ENCODE results near the gene NFAT5. TPM values are rescaled to one million over a fixed set of nuclear protein-coding genes. Genes with fewer than 3 reads are reported as not detected.
"Not testable (repeated sequence)": the region's sequence is repeated elsewhere in the genome, so short reads cannot be mapped to it uniquely, and the experiment has no call there.

The NFAT5 gene
- total RNA-seq, 1 experiment from 2014 or later = 5.1 TPM

- DNase-seq (ENCODE audit: low spot score) = no peak
These were observed 140.6 kb downstream of the NFAT5 start for GRCh38 chr16:69706256-69706974.

GRCh38 chr16:69706975-69707340 is 141.2 kb downstream of the NFAT5 start:
- DNase-seq (ENCODE audit: low spot score) = no peak

GRCh38 chr16:69707920-69708683 is 142.3 kb downstream of the NFAT5 start:
- DNase-seq (ENCODE audit: low spot score) = no peak

GRCh38 chr16:69709456-69710084 is 143.8 kb downstream of the NFAT5 start:
- DNase-seq (ENCODE audit: low spot score) = peak; percentile 64

GRCh38 chr16:69711115-69711740 is 145.5 kb downstream of the NFAT5 start:
- peak; percentile 38 for DNase-seq (ENCODE audit: low spot score)

- no peak for DNase-seq (ENCODE audit: low spot score)
These were observed 146.5 kb downstream of the NFAT5 start for GRCh38 chr16:69712277-69712676.

GRCh38 chr16:69712914-69713581 is 147.3 kb downstream of the NFAT5 start:
- no peak for DNase-seq (ENCODE audit: low spot score)

GRCh38 chr16:69717066-69717465 is 151.3 kb downstream of the NFAT5 start:
- DNase-seq (ENCODE audit: low spot score) = no peak

GRCh38 chr16:69718111-69718764 is 152.5 kb downstream of the NFAT5 start:
- DNase-seq (ENCODE audit: low spot score) = no peak

- DNase-seq (ENCODE audit: low spot score) = no peak
These were observed 155.2 kb downstream of the NFAT5 start for GRCh38 chr16:69720822-69721430.

GRCh38 chr16:69721441-69721957 is 155.7 kb downstream of the NFAT5 start:
- no peak for DNase-seq (ENCODE audit: low spot score)

- DNase-seq (ENCODE audit: low spot score) = no peak
These were observed 158.7 kb downstream of the NFAT5 start for GRCh38 chr16:69724414-69724873.

GRCh38 chr16:69724981-69725479 is 159.3 kb downstream of the NFAT5 start:
- DNase-seq (ENCODE audit: low spot score) = no peak

GRCh38 chr16:69725480-69726312 is 159.9 kb downstream of the NFAT5 start:
- DNase-seq (ENCODE audit: low spot score) = no peak

GRCh38 chr16:69726313-69727060 is 160.7 kb downstream of the NFAT5 start, which contains the start of gene NQO1:
TSS of gene NQO1 (minus strand) at chr16:69726560. CDS start at chr16:69726439, 121 bp downstream.
- peak; percentile 99 for DNase-seq (ENCODE audit: low spot score)

GRCh38 chr16:69727916-69728270 is 162.1 kb downstream of the NFAT5 start:
- peak; percentile 32 for DNase-seq (ENCODE audit: low spot score)

GRCh38 chr16:69729030-69729429 is 163.3 kb downstream of the NFAT5 start:
- DNase-seq (ENCODE audit: low spot score) = not testable (repeated sequence)

- DNase-seq (ENCODE audit: low spot score) = not testable (repeated sequence)
These were observed 165.5 kb downstream of the NFAT5 start for GRCh38 chr16:69731280-69731679.

Data from H4 (cell line).